ENCODE results near the gene BCAR3. TPM values are rescaled to one million over a fixed set of nuclear protein-coding genes. Genes with fewer than 3 reads are reported as not detected.

Gene BCAR3
- total and polyA plus RNA-seq, 4 donors: 12.2 to 33.3 (median 18.2) TPM

GRCh38 chr1:93638981-93639380, 42.7 kb downstream of the BCAR3 start:
- WGBS, 2 donors: 75 to 87% methylated on average over 8 of the region's 8 CpGs
- DNase-seq: peak in 1 of 3 donors; percentile 36
- H3K27ac ChIP-seq (ENCODE audit: low read depth in 1 of 2, low read length in 1 of 2): no peak overlapping the region
- no peak overlapping the region for H3K9ac ChIP-seq (ENCODE audit: insufficient read depth in 1 of 2, low read length in 2 of 2)
- H3K36me3 ChIP-seq (ENCODE audit: control insufficient read depth in 4 of 4, insufficient read depth in 4 of 4, low read length in 4 of 4): peaks cover 0 to 5% (median 3%) of the 10 kb centered on the region in 4 donors
- H3K4me3 ChIP-seq: no peak overlapping the region
- H3K27me3 ChIP-seq (ENCODE audit: control insufficient read depth in 3 of 3, insufficient read depth in 3 of 3, low read length in 2 of 3): no peaks in the 10 kb centered on the region
- no peak for ATAC-seq (ENCODE audit: insufficient read depth, low FRiP score)
- no peak for TF ChIP-seq CTCF (IDR thresholded peaks at IDR 0.05; ENCODE audit: control extremely low read depth, extremely low read depth)
- H3K4me1 ChIP-seq (ENCODE audit: control insufficient read depth in 5 of 5, insufficient read depth in 5 of 5, low read length in 5 of 5): no peaks in the 10 kb centered on the region
- no peaks in the 10 kb centered on the region for H3K9me3 ChIP-seq (ENCODE audit: control insufficient read depth in 4 of 4, insufficient read depth in 3 of 4, low read length in 3 of 4)

DNA sequence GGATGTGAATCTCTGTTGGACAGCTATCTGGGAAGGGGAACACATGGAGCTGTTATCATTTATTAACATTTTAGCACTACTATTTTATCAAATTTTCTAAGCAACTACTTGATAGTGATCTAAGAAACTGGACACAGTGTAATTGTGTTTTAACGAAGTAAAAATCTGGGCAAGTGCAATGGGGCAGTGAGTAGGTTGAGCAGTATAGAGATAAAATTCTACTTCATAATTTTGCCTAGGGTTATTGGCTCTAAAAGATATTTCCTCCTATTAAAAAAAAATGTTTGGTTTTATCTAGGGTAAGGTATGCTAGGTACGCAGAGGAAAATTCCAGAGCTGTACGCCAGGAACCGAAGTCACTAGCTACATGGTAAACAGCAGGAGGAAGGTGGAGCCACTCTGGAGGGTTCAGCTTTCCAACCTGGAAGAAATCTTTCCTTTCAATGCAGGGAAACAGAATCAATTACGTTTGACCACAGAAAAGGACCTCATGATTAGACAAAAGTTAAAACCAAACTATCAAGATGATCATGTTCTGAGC, 43.3 kb downstream of the BCAR3 start:
- H3K4me1 ChIP-seq (ENCODE audit: control insufficient read depth in 5 of 5, insufficient read depth in 5 of 5, low read length in 5 of 5): no peaks in the 10 kb centered on the region
- H3K4me3 ChIP-seq: no peak overlapping the region
- H3K27me3 ChIP-seq (ENCODE audit: control insufficient read depth in 3 of 3, insufficient read depth in 3 of 3, low read length in 2 of 3): no peaks in the 10 kb centered on the region
- H3K9ac ChIP-seq (ENCODE audit: insufficient read depth in 1 of 2, low read length in 2 of 2): no peak overlapping the region
- peak in 1 of 3 donors; percentile 48 for DNase-seq
- no peak for TF ChIP-seq CTCF (IDR thresholded peaks at IDR 0.05; ENCODE audit: control extremely low read depth, extremely low read depth)
- 65 to 90% methylated on average over 5 of the region's 5 CpGs for WGBS, 2 donors
- no peaks in the 10 kb centered on the region for H3K9me3 ChIP-seq (ENCODE audit: control insufficient read depth in 4 of 4, insufficient read depth in 3 of 4, low read length in 3 of 4)
- peak overlapping the region in 1 of 2 donors; percentile 49 for H3K27ac ChIP-seq (ENCODE audit: low read depth in 1 of 2, low read length in 1 of 2)
- peak; percentile 43 for ATAC-seq (ENCODE audit: insufficient read depth, low FRiP score)
- H3K36me3 ChIP-seq (ENCODE audit: control insufficient read depth in 4 of 4, insufficient read depth in 4 of 4, low read length in 4 of 4): peaks cover 0 to 5% (median 3%) of the 10 kb centered on the region in 4 donors

GRCh38 chr1:93636712-93637111, 44.9 kb downstream of the BCAR3 start:
- no peak overlapping the region for H3K27ac ChIP-seq (ENCODE audit: low read depth in 1 of 2, low read length in 1 of 2)
- no peak for TF ChIP-seq CTCF (IDR thresholded peaks at IDR 0.05; ENCODE audit: control extremely low read depth, extremely low read depth)
- H3K27me3 ChIP-seq (ENCODE audit: control insufficient read depth in 3 of 3, insufficient read depth in 3 of 3, low read length in 2 of 3): no peaks in the 10 kb centered on the region
- no peaks in the 10 kb centered on the region for H3K9me3 ChIP-seq (ENCODE audit: control insufficient read depth in 4 of 4, insufficient read depth in 3 of 4, low read length in 3 of 4)
- no peaks in the 10 kb centered on the region for H3K4me1 ChIP-seq (ENCODE audit: control insufficient read depth in 5 of 5, insufficient read depth in 5 of 5, low read length in 5 of 5)
- H3K36me3 ChIP-seq (ENCODE audit: control insufficient read depth in 4 of 4, insufficient read depth in 4 of 4, low read length in 4 of 4): peaks cover 0 to 5% (median 2%) of the 10 kb centered on the region in 4 donors
- 92 to 95% methylated on average over 3 of the region's 3 CpGs for WGBS, 2 donors
- DNase-seq (no peak), ATAC-seq (ENCODE audit: insufficient read depth, low FRiP score) (no peak)
- H3K9ac ChIP-seq (ENCODE audit: insufficient read depth in 1 of 2, low read length in 2 of 2): no peak overlapping the region
- no peak overlapping the region for H3K4me3 ChIP-seq
